Gastrocnemius medialis (tissue), 4 donors: ENCODE data around the gene DNM3. TPM values are rescaled to one million over a fixed set of nuclear protein-coding genes. Genes with fewer than 3 reads are reported as not detected.

Experiments
- ATAC-seq, 2 donors: fragments of 150-250 bp; one replicate each; pipeline ENCODE4 v1.9.1; 2016
- DNase-seq, 2 donors: peaks; one replicate each; pipeline ENCODE4 v3.0.0-alpha.2; 2019
- H3K27ac ChIP-seq, 4 donors: fragments of 200-600 bp; sonication (generic); 1 replicate in 1 of 4; 2 replicates in 3 of 4; pipeline ENCODE4 v1.5.1; 2016 to 2018; ENCODE audit warnings: mild to moderate bottlenecking in 2 of 4, moderate library complexity in 1 of 4
- H3K27me3 ChIP-seq, 3 donors: fragments of 200-600 bp; sonication (generic) in 2 of 3; 1 replicate in 1 of 3; 2 replicates in 2 of 3; pipeline versions ENCODE4 v1.5.1 to v1.6.0; 2016 to 2019; ENCODE audit warnings: mild to moderate bottlenecking in 1 of 3, moderate library complexity in 1 of 3
- H3K36me3 ChIP-seq, 2 donors: fragments of 200-600 bp; sonication (generic) in 1 of 2; one replicate each; pipeline ENCODE4 v1.5.1; 2017 to 2018
- H3K4me1 ChIP-seq, 2 donors: fragments of 200-600 bp; sonication (generic) in 1 of 2; one replicate each; pipeline ENCODE4 v1.5.1; 2016 to 2017; ENCODE audit warnings: mild to moderate bottlenecking in 2 of 2
- H3K4me3 ChIP-seq, 4 donors: fragments of 200-600 bp; sonication (generic) in 3 of 4; 1 replicate in 1 of 4; 2 replicates in 3 of 4; pipeline ENCODE4 v1.5.1; 2016 to 2019; ENCODE audit warnings: mild to moderate bottlenecking in 2 of 4
- H3K9me3 ChIP-seq, 3 donors: fragments of 200-600 bp; sonication (generic) in 2 of 3; 1 replicate in 1 of 3; 2 replicates in 2 of 3; pipeline ENCODE4 v1.5.1; 2016 to 2019
- CTCF ChIP-seq, 5 experiments: fragments of 450-650 bp in 3 of 5; fragments of 200-600 bp in 2 of 5; sonication (generic) in 2 of 5; IDR thresholded peaks in 4 of 5; conservative IDR thresholded peaks in 1 of 5; 1 replicate in 4 of 5; 2 replicates in 1 of 5; pipeline ENCODE4 v1.5.1; 2016 to 2019; ENCODE audit warnings: antibody characterized with exemption in 5 of 5, mild to moderate bottlenecking in 3 of 5, moderate library complexity in 3 of 5
- POLR2A ChIP-seq, 2 donors: fragments of 450-650 bp; IDR thresholded peaks; one replicate each; pipeline ENCODE4 v1.6.1; 2017; ENCODE audit warnings: antibody characterized with exemption in 2 of 2, mild to moderate bottlenecking in 2 of 2, moderate library complexity in 2 of 2
- in situ Hi-C, 4 donors: fragments of 200-750 bp; cut with MboI; loops; one replicate each; pipeline versions ENCODE4 v1.15.0 to v1.8.0; 2017; ENCODE audit warnings: low sequenced_read_pairs in 4 of 4
- intact Hi-C: fragments of 100-400 bp; cut with DNase I; formaldehyde crosslinking; loops from one replicate; pipeline ENCODE4 v1.15.1; 2023; ENCODE audit warnings: low total_unique reads
- total RNA-seq, 4 donors: library from RNA; depleted of rRNA; stranded (reverse); fragments of >200 nt; gene quantifications; one replicate each; pipeline versions ENCODE4 v1.1.0 to v1.2.3, GENCODE V29; 2016

The DNM3 gene
- total RNA-seq, 4 donors from 2014 or later: 0.35 to 1.6 (median 1.1) TPM

GRCh38 chr1:172380441-172381244 lies 539.3 kb downstream of the DNM3 start:
- intact Hi-C loops (no loop called here), in situ Hi-C loops (no loop called here)
- Histone ChIP-seq H3K27me3 (no peaks in the 10 kb centered on the region), H3K36me3 (no peaks in the 10 kb centered on the region), H3K4me3 (no peak overlapping the region), H3K4me1 (no peaks in the 10 kb centered on the region), H3K9me3 (no peaks in the 10 kb centered on the region), H3K27ac (no peak overlapping the region)
- no peak for DNase-seq
- no peak for ATAC-seq
- no peak for TF ChIP-seq CTCF (IDR thresholded peaks at IDR 0.05 in 4 of 5, conservative IDR thresholded peaks at IDR 0.05 in 1 of 5)
- no peak for TF ChIP-seq POLR2A (IDR thresholded peaks at IDR 0.05)

- H3K27me3 ChIP-seq: no peaks in the 10 kb centered on the region
- no peak overlapping the region for H3K27ac ChIP-seq
- intact Hi-C loops (no loop called here), in situ Hi-C loops (no loop called here)
- no peak for TF ChIP-seq CTCF (IDR thresholded peaks at IDR 0.05 in 4 of 5, conservative IDR thresholded peaks at IDR 0.05 in 1 of 5)
- no peak for TF ChIP-seq POLR2A (IDR thresholded peaks at IDR 0.05)
- DNase-seq (no peak), ATAC-seq (no peak)
- H3K36me3 ChIP-seq: no peaks in the 10 kb centered on the region
- no peak overlapping the region for H3K4me3 ChIP-seq
- H3K4me1 ChIP-seq: no peaks in the 10 kb centered on the region
- no peaks in the 10 kb centered on the region for H3K9me3 ChIP-seq
Measured at GRCh38 chr1:172381946-172382345, 540.6 kb downstream of the DNM3 start.

- no peak overlapping the region for H3K27ac ChIP-seq
- no peaks in the 10 kb centered on the region for H3K36me3 ChIP-seq
- intact Hi-C loops: no loop called here
- H3K4me3 ChIP-seq: no peak overlapping the region
- no peaks in the 10 kb centered on the region for H3K27me3 ChIP-seq
- no peak for TF ChIP-seq CTCF (IDR thresholded peaks at IDR 0.05 in 4 of 5, conservative IDR thresholded peaks at IDR 0.05 in 1 of 5)
- no peak for TF ChIP-seq POLR2A (IDR thresholded peaks at IDR 0.05)
- no peaks in the 10 kb centered on the region for H3K9me3 ChIP-seq
- no peak for DNase-seq
- no peaks in the 10 kb centered on the region for H3K4me1 ChIP-seq
- in situ Hi-C loops: no loop called here
- no peak for ATAC-seq
Measured at GRCh38 chr1:172382406-172382805, 541.1 kb downstream of the DNM3 start.

GRCh38 chr1:172382990-172383389 lies 541.7 kb downstream of the DNM3 start:
- intact Hi-C loops: no loop called here
- no peak for DNase-seq
- no peak for TF ChIP-seq CTCF (IDR thresholded peaks at IDR 0.05 in 4 of 5, conservative IDR thresholded peaks at IDR 0.05 in 1 of 5)
- TF ChIP-seq POLR2A (IDR thresholded peaks at IDR 0.05): no peak
- Histone ChIP-seq H3K9me3 (no peaks in the 10 kb centered on the region), H3K27ac (no peak overlapping the region), H3K4me3 (no peak overlapping the region), H3K36me3 (no peaks in the 10 kb centered on the region), H3K4me1 (no peaks in the 10 kb centered on the region), H3K27me3 (no peaks in the 10 kb centered on the region)
- in situ Hi-C loops: no loop called here
- ATAC-seq: no peak
